HG03521 (cell line): Measurements from ENCODE around the gene PTPN14.

Experiments used
- ATAC-seq: cut with Tn5 transposase; IDR thresholded peaks from one replicate; pipeline ENCODE4 v1.9.1; 2021; ENCODE audit warnings: mild to moderate bottlenecking, moderate library complexity; ENCODE audit not compliant: unreplicated experiment

The PTPN14 gene

DNA sequence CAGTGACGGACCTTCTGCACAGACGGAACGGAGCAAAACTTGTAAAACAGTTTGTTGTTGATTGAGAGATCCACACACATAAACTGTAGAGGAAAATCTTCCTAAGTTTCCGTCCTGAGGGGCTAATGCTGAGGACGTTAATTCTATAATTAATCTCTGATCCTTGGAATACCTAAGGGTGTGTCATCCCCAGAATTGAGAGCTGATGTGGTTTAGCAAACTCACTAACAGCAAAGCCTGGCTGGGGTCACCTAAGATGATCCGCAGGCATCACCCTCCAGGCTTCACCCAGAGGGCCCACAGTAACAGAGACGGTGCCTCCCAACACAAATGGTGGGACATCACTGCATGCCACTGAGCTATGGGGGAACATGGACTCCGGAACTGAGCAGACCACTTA, 172.9 kb downstream of the PTPN14 start:
- no peak for ATAC-seq

DNA sequence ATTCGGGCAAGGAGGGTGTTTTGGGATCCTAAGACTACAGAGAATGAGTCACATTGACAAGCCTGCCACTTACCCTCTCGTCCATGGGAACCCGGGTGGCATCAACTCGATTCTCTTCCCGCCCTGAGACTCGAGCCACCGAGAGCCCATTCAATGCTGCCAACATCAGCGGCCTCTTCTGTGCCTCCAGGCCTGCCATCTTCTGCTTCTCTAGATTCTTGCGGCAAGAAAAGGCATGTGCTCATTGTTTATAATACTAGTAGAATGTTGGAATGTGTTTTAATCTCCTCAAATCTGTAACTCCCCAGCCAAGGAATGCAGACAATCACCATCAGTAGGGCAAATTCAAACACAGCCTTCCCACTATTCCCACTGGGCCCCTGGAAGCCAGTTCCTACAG, 173.5 kb downstream of the PTPN14 start:
- no peak for ATAC-seq

- ATAC-seq: no peak
Measured at GRCh38 chr1:214377485-214377884, 173.9 kb downstream of the PTPN14 start.

- no peak for ATAC-seq
Measured at GRCh38 chr1:214372092-214372491, 179.3 kb downstream of the PTPN14 start.

DNA sequence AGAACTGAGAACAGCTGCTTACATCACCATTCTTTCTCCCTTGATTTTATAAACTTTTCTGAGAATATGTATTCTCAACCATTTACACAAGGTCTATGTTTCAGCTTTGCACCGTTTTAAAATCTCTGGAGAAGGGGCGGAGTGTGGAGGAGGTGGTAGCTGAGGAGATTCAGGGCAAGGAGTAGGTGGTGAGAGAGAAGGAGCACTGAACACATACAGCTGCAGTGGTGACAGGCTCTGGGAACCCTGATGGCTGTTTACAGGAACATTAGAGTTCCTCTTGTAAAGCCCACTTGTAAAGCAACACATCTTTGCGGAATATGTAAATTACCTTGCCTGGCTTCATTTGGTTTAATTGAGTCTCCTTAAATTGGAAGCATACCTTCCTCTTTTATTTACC, 180.8 kb downstream of the PTPN14 start:
- no peak for ATAC-seq

GRCh38 chr1:214369364-214369763, 182.0 kb downstream of the PTPN14 start:
- ATAC-seq: no peak

DNA sequence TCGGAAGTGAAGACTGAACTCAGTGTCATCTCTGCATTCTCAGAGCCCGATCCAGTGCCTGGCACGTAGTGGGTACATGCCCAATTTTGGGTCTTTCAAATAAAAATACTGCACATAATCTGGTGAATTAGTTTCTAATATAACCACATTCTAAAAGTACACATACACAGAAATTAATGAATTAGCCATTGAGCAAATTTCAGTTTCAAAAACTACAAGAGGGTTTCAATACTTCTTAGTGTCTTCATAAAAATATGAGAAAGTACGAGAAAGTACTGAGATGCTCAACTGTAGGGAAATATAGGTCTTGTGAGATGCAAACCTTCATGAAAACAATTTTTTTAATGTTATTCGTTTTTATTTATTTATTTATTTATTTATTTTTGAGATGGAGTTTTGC, 183.6 kb downstream of the PTPN14 start:
- no peak for ATAC-seq

DNA sequence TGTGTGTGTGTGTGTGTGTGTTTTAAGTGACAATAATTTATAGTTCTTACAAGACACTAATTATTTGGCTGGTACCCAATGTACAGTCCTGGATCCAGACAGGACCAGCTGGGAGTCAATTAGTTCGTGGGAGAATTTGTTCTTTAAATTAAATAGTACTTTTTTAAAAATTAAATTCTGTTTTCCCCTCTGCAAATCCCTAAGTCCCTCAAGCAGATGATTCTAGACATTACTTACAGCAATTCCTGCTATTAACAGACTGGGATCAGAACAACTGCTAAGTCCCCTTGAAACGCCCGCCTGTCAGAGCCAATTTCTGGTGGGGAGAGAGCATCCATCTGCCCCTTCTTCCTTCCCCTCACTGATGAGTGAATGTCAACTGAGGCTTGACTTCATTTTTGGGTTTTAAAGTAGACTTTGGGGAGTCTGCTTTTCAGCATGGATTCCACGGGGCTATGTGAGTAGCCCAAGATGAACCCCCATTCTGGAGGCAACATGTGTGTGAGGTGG, 186.6 kb downstream of the PTPN14 start:
- ATAC-seq: no peak

DNA sequence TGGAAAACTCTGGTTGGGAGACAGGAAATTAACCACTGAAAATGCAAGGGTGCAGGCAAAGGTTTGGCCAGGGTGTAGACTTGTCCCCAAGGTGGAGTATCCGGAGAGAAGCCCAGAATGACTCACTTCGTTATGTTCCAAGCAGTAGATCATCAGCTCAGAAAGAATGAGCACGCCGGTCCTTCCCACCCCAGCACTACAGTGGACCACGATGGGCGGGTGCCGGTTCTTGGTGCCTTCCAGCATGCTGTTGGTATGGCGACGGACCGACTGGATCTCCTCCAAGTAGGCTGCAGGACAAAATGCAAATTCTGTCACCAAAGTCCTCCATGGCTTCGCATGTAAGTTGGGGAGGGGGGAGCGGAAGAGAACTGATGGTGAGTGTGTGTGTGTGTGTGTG, 187.0 kb downstream of the PTPN14 start:
- no peak for ATAC-seq

DNA sequence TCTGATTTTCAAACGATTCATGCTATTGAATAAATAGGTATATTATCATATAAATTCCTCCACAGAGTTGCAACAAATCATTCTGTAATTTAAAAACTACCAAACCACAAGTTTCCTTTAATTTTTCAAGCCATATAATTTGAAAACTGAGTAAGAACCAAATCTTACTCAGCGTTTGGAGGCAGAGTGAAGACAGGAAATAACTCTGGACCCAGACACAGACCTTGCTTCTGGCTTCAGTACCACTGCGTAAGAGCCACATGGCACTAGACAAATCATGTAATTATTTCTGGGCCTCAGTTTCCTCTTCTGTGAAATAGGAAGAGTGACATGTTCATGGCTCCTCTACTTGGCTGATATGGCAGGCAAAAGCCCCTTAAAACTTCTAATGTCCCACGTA, 188.0 kb downstream of the PTPN14 start:
- ATAC-seq: no peak

DNA sequence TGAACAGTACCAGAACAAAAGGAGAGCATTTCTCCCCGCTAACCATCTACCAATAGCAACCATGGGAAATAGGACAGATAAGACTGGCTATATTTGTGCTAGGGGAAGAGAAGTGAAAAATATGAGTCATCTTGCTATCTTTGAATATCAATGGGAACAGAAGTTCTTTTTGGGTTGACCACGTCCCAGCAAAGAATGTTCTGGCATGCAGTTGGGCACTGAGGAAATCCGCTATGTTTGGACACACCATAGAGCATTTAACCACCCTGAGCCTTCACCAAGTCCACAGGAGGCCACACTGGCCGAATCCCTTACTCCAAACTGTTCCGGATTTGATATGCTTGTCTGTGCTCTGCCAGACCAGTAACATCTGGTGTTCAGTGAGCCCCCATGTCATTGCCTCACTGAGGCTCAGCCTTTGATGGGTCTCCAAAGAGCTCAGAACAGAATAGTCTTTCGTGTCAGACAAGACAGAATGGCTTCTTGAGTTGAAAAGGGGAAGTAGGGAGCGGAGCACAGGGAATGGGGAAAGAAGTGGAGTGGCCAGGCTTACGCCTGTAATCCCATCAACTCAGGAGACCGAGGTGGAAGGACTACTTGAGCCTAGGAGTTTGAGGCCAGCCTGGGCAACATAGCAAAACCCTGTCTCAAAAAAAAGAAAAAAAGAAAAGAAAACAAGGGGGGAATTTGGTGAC, 189.1 kb downstream of the PTPN14 start:
- ATAC-seq: no peak

GRCh38 chr1:214361636-214362035, 189.8 kb downstream of the PTPN14 start:
- ATAC-seq: no peak

- no peak for ATAC-seq
Measured at GRCh38 chr1:214360525-214361164, 190.8 kb downstream of the PTPN14 start.

DNA sequence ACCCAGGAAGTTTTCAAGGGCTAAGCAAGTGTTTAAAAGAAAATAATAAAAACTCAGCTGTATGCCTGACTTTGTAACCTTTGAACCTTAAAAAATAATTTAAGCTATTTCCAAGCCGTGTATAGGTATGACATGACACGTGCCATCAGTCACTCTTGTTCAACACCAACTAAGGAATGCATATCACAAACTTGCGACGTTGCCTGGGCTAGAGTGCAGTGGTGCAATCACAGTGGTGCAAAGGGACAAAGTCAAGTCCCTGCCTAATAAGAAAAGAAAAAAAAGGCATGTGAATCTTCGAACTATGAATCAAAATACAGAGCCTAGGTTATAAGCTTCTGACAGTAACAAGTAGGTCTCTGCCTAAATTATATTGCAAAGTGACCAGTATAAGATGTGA, 191.3 kb downstream of the PTPN14 start:
- no peak for ATAC-seq

- no peak for ATAC-seq
Measured at GRCh38 chr1:214354440-214355148, 196.8 kb downstream of the PTPN14 start.

DNA sequence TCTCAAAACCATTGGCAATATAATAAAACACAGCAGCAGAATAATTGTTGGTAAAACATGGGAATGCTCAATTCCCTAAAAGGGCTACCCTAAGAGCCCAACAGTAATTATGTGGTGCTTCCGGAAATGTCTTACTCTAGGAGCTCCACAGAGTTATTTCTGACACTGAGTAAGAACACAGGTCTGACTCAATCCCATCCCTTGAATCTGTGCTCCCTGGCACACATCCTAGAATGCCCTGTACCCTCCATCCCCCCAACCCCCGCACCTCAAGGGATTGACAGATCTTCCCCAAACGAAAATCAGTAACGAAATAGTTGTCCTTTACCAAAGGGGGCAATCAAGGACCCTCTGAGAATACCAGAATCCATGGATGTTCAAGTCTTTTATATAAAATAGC, 198.6 kb downstream of the PTPN14 start:
- no peak for ATAC-seq

GRCh38 chr1:214351551-214352277, 199.7 kb downstream of the PTPN14 start:
- no peak for ATAC-seq

GRCh38 chr1:214349781-214350180, 201.6 kb downstream of the PTPN14 start:
- ATAC-seq: no peak

DNA sequence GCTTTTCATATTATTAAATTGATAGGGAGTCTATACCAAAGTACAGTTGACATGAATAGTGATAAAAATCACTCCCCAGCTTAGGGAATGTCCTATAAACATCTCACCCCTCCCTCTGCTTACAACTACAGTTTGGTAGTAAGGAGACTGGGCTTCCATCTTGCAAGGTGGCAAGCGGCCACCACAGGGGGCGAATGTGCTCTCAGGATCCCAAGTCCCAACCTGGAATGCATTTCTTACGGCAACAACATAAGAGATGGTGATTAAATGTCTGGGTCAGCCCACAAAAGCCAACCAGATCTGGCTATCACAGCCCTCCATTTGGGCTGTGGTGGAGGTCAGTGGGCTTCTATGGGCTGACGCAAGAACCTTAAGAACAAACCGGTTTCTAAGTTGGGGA, 202.4 kb downstream of the PTPN14 start:
- no peak for ATAC-seq

GRCh38 chr1:214344897-214345296, 206.5 kb downstream of the PTPN14 start:
- ATAC-seq: no peak

DNA sequence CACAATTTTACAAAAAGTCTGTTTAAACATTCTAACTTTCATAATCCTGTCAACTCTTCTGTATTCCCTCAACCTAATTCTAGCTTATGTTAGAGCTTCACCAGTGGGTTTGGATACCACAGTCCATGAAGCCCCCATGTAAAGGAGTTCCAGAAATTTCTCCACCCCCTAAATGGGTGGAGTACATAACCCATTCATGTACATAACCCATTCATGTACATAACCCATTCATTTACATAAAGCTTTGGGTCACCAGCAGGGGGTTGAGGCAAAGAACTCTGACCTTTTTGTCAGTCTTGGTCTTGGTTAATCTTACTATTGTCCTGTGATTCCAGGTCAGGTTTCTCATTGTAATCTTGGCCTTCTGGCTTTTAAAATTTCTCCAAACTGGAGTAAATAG, 208.9 kb downstream of the PTPN14 start:
- no peak for ATAC-seq
